Measurements from ENCODE around the gene ZNF586.
A peak's percentile ranks its signal among the peaks of the same experiment; 100 is the strongest.
"Not testable (repeated sequence)": the region's sequence is repeated elsewhere in the genome, so short reads cannot be mapped to it uniquely, and the experiment has no call there.

Gene ZNF586

GRCh38 chr19:57769345-57770131 is at the start of gene ZNF586:
ZNF586 (plus strand) TSS chr19:57769676; CDS start chr19:57769843, 167 bp downstream.
- peak; percentile 69 for DNase-seq (ENCODE audit: low read depth, low spot score)

DNA sequence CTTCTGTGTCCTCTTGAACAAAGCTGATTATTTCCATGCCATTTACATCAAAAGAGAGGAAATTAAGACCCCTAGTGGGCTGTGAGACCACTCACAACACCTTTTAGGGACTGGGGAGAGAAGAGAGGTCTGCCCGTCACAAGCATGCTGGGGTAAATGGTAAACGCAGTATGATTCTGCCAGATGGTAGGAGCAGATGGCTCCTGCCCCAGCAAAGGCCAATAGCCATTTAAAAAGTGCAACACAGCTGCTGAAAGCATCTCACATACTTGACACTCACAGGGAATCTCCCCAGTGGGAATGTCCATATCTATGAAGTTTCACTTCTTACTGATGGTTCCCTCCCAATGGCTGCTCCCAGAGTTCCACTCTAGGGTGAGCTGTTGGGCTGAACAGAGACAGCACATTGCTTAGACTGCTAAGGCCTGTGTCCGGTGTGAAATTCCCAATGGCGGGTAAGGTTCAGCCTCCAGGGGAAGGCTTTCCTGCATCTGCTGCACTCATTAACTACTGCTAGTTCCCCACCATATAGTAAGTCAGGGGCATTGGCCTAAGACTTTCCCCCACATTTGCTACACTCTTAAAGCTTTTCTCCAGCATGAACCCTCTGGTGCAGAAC is 49.5 kb upstream of the ZNF586 start:
- H3K27ac ChIP-seq: no peak overlapping the region
- no peak for DNase-seq (ENCODE audit: low read depth, low spot score)

More at GRCh38 chr19:57769345-57770131, at the start of gene ZNF586:
- peak within 1 kb of the TSS; percentile 69 for H3K27ac ChIP-seq

GRCh38 chr19:57720878-57721277 is 48.6 kb upstream of the ZNF586 start:
- no peak overlapping the region for H3K27ac ChIP-seq
- no peak for DNase-seq (ENCODE audit: low read depth, low spot score)

GRCh38 chr19:57738320-57738719 is 31.2 kb upstream of the ZNF586 start:
- not testable (repeated sequence) for DNase-seq (ENCODE audit: low read depth, low spot score); H3K27ac ChIP-seq

DNA sequence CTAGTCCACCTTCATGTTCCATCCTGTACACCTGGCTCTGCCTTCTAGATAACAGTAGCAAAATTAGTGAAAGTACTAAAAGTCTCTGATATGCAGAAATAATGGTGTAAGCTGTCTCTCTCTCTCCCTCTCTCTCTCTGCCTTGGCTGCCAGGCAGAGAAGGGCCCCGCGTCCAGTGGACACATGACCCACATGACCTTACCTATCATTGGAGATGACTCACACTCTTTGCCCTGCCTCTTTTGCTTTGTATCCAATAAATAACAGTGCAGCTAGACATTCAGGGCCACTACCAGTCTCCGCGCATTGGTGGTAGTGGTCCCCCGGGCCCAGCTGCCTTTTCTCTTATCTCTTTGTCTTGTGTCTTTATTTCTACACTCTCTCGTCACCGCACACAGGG is 30.7 kb upstream of the ZNF586 start:
- H3K27ac ChIP-seq; DNase-seq (ENCODE audit: low read depth, low spot score): not testable (repeated sequence)

DNA sequence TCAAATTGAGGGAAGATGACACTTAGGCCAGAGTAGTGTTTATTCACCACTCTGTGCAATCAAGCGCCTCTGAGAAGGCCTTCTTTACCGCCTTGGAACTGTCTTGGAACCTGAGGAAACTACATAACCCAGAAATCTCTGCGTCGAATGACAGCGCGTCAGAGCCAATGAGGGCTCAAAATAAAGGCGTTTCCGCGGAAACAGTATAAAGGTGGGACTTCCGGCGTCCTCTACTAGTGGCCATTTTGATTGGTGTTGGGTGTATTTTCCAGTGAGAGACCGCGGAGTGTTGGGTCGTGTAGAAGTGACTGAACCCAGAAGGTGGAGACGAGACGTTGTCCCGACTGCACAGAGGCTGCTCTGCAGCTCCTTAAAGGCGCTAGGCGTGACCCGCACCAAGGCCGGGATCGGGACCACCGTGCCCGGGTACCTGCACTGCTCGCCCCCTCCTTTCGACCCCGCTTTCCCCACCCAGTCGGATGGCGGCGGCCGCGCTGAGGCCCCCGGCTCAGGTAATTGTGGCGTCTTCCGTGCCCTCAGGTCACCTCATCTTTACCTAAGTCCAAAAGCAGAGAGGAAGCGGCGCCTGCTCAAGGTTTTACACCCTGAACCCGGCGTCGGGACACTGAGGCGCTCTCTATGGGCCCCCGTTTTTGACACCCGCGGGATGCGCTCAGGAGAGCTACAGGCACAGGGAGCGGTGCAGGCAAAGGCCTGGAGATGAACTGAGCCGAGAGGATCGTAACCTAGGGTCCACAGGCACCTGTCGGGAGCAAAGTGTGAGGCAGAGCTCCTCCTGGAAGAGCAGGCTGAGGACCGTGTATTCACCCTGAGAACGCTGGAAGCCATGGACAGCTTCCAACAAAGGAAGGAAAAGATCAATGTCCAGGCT is 22.6 kb upstream of the ZNF586 start, which contains the start of gene ZNF776:
ZNF776 (plus strand) TSS at position 236 of the 892 bp plus-strand sequence; CDS start at position 480, 244 bp downstream.
- H3K27ac ChIP-seq: peak within 1 kb of the TSS; percentile 60
- DNase-seq (ENCODE audit: low read depth, low spot score): peak; percentile 56

GRCh38 chr19:57747472-57747807 is 22.0 kb upstream of the ZNF586 start:
- H3K27ac ChIP-seq: peak overlapping the region; percentile 60
- no peak for DNase-seq (ENCODE audit: low read depth, low spot score)

DNA sequence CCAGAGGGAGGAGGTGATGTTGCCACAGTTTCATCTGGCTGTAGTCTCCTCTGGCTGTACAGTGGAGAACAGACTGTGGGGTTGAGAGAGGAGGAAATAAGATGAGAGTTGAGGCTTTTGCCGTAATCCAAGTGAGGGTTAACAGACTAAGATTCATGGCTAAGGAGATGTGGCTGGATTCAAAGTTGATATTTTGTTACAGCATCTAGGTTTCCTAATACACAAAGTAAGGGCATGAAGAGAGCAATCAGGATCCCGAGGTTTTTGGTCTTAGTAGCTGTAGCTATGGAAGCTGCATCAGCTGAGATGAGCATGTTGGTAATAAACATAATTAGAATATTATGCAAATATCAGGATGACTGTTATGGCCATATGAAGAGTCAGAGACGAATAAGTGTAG is 21.4 kb upstream of the ZNF586 start:
- no peak for DNase-seq (ENCODE audit: low read depth, low spot score)
- H3K27ac ChIP-seq: no peak overlapping the region

- no peak overlapping the region for H3K27ac ChIP-seq
- no peak for DNase-seq (ENCODE audit: low read depth, low spot score)
These were observed 15.3 kb upstream of the ZNF586 start for GRCh38 chr19:57754091-57754673.

DNA sequence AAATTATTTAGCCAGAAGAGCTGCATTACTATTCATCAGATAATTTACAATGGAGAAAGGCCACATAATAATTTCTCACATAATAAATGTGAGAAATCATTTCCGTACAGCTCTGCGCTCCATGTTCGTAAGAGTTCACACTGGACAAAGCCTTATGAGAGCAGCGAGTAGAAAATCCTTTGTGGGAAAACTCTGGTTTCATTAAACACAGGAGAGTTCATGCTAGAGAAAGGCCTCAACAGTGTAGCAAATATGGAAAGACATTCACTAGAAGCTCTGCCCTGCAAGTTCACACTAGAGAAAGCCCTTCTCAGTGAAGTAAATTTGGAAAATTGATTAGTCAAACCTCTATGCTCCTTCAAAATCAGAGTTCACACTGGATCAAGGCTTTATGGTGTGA is 14.4 kb upstream of the ZNF586 start:
- H3K27ac ChIP-seq: no peak overlapping the region
- DNase-seq (ENCODE audit: low read depth, low spot score): no peak

DNA sequence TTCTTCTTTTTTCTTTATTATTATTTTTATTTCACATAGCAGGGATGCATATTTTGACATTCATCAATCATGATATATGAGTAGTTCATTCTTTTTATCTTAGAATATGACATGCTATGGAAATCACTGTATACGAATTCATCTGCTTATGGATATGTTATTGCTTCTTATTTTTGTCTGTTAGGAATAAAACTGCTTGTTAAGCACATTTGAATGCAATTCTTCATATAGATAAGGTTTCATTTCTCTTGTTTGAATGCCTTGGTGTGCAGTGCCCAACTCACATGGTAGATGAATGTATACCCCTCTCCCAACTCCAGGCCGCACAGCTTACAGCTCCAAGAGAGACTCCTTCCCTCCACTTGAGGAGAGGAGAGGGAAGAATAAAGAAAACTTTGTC is 11.5 kb upstream of the ZNF586 start:
- H3K27ac ChIP-seq: no peak overlapping the region
- DNase-seq (ENCODE audit: low read depth, low spot score): no peak

DNA sequence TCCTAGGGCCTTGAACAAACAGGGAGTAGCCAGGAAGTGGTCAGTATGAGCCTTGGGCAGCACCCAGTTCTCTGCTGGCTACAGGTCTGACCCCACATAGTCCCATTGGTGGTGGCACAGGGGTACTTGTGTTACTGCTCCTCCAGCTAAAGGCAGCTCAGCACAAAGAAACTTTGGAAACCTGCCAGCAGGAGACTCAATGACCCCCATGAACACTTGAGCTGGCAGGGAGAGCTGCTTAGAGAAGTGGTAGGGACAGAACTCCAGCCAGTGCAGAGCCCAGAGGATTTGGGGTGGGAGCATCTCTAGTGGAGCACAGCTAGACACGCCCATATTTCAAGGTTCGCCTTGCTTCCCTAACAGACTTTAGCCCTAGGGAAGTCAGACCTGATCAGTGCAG is 10.4 kb upstream of the ZNF586 start:
- no peak overlapping the region for H3K27ac ChIP-seq
- no peak for DNase-seq (ENCODE audit: low read depth, low spot score)

DNA sequence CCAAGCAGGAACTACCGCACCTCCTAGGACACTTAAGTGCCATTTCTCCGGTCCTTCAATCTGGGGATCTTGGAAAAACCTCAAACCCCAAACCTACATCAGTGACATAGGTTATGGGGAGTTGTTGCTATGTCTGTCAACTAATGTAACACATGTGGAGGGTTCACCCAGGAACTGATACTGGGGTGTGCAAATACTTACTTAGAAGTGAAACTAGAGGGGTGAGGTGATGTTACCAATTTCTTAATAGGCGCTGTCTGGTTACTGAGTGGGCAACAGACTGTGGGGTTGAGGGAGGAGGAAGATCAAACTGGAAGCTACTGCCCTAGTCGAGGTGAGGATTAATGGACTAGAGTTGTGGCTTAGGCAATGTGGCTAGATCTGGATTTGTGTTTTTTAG is 1.9 kb downstream of the ZNF586 start:
- no peak overlapping the region for H3K27ac ChIP-seq
- no peak for DNase-seq (ENCODE audit: low read depth, low spot score)

DNA sequence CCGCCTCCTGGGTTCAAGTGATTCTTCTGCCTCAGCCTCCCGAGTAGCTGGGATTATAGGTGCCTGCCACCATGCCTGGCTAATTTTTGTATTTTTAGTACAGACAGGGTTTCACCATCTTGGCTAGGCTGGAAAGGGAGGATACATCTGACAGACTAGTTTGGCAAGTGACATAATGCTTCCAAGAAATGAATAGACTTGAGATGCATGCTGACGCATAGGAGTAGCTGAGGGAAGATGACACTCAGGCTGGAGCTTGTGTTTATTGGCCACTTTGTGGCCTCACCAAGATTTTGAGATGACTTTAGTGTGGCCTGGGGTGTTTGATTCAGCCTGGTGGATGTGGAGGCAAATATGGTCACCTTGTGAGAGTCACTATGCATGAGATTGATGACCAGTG is 4.0 kb downstream of the ZNF586 start:
- H3K27ac ChIP-seq: no peak overlapping the region
- DNase-seq (ENCODE audit: low read depth, low spot score): no peak

GRCh38 chr19:57776764-57777296 is 7.4 kb downstream of the ZNF586 start:
- no peak for DNase-seq (ENCODE audit: low read depth, low spot score)
- H3K27ac ChIP-seq: no peak overlapping the region

GRCh38 chr19:57778336-57778735 is 8.9 kb downstream of the ZNF586 start:
- no peak for DNase-seq (ENCODE audit: low read depth, low spot score)
- no peak overlapping the region for H3K27ac ChIP-seq

- no peak overlapping the region for H3K27ac ChIP-seq
- DNase-seq (ENCODE audit: low read depth, low spot score): no peak
These were observed 9.9 kb downstream of the ZNF586 start for GRCh38 chr19:57779220-57779845.

DNA sequence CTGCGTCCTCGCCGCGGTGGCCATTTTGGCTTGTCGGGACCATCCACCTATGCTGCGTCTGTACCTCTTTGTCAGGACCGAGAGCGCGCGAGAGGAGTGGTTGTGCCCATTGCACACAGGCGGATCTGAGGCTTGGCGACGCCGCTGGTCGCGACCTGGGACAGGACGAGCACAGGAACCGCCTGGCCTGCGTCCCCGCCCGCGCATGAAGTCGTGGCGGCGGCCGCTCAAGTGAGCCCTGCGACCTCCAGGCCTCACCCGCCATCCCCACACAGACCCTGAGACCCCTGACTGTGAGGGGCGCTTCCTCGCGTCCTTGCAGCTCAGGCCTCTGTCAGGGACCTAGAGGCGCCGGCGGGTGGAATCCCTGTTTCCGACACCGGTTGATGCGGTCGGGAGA is 16.8 kb downstream of the ZNF586 start:
- no peak overlapping the region for H3K27ac ChIP-seq
- DNase-seq (ENCODE audit: low read depth, low spot score): no peak

- no peak for DNase-seq (ENCODE audit: low read depth, low spot score)
- no peak overlapping the region for H3K27ac ChIP-seq
These were observed 17.4 kb downstream of the ZNF586 start for GRCh38 chr19:57786906-57787305.

All from epithelial cell of prostate (primary cell).